Epithelial cell of esophagus (primary cell): ENCODE results near the gene MAFF.
A peak's percentile ranks its signal among the peaks of the same experiment; 100 is the strongest.

Experiments used
- DNase-seq: peaks from one replicate; pipeline ENCODE4 v3.0.0; 2010; ENCODE audit warnings: low read depth
- H3K4me3 ChIP-seq: 2 replicates; pipeline ENCODE4 v1.5.1; 2011; ENCODE audit warnings: mild to moderate bottlenecking, low read length, control low read depth
- CTCF ChIP-seq: IDR thresholded peaks from 2 replicates; pipeline ENCODE4 v1.5.1; 2011; ENCODE audit warnings: low read depth, mild to moderate bottlenecking, low read length, control low read depth, inconsistent platforms; ENCODE audit not compliant: insufficient read depth; ENCODE audit errors: missing control alignments

The MAFF gene

GRCh38 chr22:38213319-38213989, 11.7 kb downstream of the MAFF start:
- H3K4me3 ChIP-seq, result no peak overlapping the region
- TF ChIP-seq CTCF, result no peak
- no peak for DNase-seq

- H3K4me3 ChIP-seq, result no peak overlapping the region
- DNase-seq, result no peak
- TF ChIP-seq CTCF, result no peak
Observed at GRCh38 chr22:38213990-38214301, 12.2 kb downstream of the MAFF start.

GRCh38 chr22:38214302-38215056, 12.7 kb downstream of the MAFF start:
- peak; percentile 72 for DNase-seq
- H3K4me3 ChIP-seq, result peak overlapping the region; percentile 15
- TF ChIP-seq CTCF, result peak; percentile 12

DNA sequence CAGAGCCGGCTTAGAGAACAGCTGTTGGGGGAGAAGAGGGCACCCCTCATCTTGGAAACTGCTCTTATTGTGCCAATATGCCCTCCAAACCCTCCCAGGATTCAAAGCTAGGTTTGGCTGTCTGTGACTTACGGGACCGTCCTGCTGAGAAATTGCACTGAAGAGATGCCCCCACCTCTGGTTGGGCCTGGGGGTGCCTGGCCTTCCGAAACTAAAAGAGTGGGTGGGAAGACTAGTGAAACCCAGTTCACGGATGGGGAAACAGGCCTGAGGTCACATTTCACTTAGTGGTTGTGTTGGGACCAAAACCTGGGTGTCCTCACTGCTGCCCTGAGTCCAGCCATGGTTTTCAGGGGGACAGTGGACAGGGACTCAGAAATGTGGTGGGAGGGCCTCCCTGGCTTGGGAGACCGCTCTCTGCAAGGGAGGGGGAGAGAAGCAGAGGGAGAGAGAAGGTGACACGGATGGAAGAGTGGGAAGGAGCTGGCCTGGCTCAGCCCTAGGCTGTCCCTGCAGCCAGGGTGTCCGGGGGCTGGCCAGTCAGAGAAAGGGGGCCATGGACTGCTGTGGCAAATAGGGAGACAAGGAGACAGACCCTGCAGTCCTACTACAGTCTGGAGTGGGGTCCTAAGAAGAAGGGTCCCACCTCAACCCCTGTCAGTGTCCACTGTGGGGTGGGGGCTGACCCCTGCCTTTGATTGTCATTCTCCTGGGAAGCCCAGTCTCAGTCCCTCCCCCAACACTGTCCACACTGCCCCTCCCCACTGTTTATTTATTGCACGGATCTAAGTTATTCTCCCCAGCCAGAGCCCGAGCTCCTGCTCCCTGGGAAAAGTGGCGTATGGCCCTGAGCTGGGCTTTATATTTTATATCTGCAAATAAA, 13.6 kb downstream of the MAFF start:
- DNase-seq, result no peak
- TF ChIP-seq CTCF, result no peak
- H3K4me3 ChIP-seq, result no peak overlapping the region

DNA sequence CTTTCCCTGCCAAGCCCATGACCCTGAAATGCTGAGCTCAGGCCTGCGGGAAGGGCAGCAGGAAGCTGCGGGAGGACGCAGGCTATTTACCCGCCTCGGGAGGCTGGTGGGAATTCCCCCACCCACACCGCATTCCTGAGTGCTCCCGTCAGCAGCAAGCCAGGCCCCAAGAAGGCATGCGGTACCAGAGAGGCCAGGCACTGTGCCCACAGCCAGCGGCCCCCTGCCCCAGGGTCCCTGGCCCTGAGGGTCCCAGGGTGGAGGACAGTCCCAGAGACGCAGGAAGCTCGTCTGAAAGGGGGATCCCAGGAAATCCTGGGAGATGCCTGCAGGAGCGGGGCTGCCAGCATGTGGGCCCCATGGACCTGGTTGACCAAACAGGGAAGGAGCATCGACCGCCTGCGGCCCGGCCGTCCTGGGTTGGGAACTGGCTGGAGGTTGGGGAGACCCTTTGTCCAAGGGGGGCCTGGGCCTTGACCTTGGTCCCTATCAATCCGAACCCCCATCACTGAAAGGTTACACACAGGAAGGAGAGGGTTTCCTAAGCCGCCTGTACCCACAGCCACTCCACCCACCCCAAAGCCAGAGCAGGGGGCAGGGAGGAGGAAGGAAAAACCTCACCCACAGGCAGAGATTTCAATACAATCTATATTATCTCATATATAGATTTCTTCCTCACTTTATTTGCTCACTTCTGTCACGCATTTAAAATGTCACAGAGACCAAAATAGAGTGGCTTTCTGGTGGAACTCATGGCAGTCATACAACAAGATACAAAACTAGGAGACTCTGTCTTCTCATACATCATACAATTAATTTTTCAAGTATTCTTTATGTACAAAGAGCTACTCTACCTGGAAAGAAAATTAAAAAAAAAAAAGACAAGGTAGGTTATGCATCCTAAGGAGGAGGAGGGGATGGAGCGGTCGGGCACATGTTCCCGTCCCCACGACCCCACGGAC, 17.1 kb downstream of the MAFF start:
- DNase-seq, result peak; percentile 96
- TF ChIP-seq CTCF, result no peak
- H3K4me3 ChIP-seq, result no peak overlapping the region

DNA sequence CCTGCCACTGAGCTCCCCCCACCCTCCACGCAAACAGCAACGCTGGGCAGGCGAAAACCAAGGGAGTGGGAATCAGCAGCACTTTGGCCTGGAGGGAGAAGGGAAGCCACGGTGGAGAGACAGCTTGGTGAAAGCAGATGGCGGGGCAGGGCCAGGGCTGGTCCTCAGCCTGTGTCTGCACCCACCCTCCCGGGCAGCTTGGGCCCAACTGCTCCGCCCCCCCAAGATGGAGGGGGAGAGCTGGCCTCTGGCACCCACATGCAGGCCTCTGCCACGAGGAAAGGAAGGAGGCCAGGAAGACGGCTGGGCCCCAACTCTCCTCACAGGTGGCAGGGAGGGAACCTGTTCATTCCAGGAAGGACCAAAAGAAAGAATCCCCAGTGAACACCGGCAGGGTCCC, 17.8 kb downstream of the MAFF start:
- DNase-seq, result no peak
- H3K4me3 ChIP-seq, result no peak overlapping the region
- TF ChIP-seq CTCF, result no peak
